HG02678 (cell line): ENCODE measurements around the gene RASGEF1B.
A peak's percentile ranks its signal among the peaks of the same experiment; 100 is the strongest.
"Not testable (repeated sequence)": the region's sequence is repeated elsewhere in the genome, so short reads cannot be mapped to it uniquely, and the experiment has no call there.

Experiments used
- ATAC-seq: cut with Tn5 transposase; IDR thresholded peaks from one replicate; pipeline ENCODE4 v1.9.1; 2021; ENCODE audit warnings: mild to moderate bottlenecking, moderate library complexity; ENCODE audit not compliant: unreplicated experiment

RASGEF1B gene

DNA sequence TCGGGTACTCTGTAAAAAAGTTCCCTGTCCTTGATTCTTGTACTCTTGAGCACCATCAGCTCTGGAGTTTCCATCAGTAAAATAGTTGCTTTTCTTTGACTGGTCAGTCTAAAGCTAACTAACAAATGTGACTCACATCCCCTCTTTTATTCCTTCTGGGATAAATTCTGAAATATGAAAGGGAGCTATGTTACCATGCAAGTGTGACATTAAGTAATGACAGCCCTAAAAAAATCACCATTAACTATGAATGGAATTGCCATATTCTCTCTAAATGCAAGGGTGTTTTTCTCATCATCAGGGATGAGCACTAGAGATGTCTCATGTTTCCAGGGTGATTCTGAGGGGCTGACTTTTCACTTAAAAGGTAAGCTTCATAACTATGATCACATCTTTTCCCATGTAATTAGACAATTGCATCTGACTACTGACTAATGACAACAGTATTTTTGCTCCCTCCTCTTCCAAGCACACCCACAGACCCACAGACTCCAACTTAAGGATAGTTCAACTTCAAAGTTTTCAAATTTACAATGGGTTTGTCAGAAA is 26.9 kb upstream of the RASGEF1B start:
- no peak for ATAC-seq

DNA sequence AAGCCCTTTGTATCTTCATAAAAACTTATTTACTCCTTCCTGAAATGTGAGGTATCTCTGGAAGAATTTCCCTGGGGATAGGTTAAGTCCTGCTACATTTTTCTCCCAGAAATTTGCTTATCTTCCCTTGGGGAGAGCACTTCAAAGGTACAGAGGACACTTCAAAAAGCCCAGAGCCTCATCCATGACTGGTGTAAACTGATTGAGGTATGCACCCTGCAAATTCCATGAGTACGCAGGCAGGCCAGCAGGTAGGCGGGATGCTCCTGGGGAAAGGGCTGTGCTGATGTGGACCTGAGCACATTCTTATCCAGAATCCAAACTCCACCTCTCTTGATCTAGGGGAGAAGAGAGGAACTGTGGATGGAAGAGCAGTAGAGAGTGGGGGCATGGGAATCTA is 26.3 kb upstream of the RASGEF1B start:
- ATAC-seq, result no peak

DNA sequence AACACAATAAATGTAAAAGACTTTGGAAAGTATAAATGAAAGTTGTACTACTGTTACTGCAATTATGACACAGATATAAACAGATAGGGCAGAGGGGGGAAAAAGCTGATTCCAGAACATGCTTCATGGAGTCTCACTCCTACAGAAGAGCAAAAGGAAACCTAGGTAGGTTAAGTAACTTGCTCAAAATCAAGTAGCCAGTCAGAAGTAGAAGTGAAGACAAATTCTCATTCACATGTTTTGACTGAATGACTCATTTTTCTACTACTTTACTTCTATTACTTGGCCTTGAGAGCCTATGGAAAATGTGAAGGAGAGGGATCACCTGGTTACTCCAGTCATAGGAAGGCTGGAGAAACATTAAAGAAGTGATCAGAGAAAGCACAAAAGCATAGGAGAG is 23.6 kb upstream of the RASGEF1B start:
- no peak for ATAC-seq

DNA sequence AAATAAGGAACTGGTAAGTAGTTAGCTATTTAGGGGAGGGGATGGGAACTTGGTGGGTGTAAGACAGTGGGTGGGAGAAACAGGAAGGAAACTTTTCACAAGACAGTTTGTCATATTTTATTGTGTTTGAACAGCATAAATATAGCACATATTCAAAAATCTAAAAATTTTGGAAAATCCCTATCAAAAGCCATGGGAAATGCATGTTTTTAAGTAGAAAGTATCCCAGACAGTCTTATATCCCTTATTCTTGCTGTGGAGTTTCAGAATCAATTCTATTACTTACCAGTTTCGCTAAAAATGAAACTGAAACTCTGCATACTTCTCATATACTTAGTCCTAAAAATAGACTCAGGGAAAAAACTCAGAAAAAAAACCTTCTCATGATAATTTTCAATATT is 22.3 kb upstream of the RASGEF1B start:
- ATAC-seq, result peak; percentile 82

DNA sequence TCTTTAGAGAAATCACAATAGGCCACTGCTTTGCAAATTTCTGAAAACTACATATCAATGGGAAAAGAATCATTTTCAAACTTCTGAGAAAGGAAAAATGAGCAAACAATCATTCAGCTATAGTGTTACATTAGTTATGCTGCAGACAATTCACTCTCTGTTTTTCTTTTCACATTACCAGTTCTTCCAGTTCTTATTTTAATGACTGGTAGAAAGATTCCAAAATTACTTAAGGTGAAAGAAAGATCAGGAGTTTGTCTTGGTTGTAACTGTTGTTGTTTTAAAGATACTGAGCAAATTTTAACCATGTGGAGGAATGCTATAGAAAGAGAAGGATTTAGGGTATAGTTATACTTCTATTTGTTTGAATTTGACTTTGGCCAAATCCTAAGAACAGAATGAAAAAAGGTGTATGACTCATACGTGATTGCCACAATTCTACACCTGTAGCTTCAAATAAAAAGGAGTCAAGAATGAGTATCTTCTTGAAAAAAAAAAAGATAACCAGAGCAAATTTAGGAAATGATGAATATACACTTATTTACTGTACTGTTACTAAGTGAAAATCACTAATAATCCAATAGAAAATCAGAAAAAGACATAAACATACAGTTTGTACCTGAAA is 21.0 kb upstream of the RASGEF1B start:
- ATAC-seq, result no peak

DNA sequence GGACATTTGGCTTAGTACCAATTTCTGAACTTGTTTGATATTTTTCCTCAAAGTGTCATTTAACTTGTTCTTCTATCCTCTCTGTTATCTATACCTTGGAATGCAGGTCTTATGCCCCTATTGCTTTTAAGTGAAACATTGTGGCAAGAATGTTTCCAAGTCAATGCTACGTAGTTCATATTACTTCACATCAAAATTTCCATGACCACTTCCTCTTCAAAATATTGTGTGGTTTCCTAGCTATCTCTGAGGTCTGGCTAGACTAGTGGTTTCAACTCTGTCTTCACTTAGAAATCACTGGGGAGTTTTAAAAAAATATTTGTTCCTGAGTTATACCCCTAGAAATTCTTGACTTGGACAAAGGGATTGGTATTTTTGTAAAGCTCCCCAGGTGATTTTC is 20.2 kb upstream of the RASGEF1B start:
- ATAC-seq, result no peak

DNA sequence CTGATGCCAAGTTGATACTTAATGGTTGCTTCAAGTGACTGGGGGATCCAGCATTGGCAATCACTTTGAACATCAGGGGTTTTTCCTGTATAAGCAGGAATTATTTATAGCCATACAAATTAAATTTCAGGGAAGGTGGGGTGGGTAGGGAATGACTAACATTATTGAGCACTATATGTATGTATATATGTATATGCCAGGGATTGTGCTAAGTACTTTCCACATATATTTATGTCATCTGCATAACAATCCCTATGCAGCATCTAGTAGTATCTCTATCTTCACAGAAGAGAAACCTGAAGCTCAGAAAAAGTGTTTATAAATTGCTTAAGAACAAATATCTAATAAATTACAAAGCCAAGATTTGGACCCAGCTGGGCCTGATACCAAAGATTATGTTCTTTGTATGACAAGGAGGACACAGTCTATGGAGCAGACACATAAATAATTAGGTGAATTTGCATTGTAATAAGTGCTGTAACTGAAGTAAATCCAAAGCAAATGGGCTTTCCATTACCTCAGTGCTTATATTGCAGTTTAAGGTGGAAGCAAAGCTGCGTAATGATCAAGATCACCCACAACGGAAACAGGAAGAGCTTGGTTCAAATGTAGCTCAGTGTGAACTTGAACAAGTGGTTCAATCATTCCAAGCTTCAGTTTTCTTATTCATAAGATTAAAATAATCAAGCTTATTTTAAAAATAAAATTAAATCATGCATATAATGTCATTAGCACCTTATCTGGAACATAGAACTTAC is 18.9 kb upstream of the RASGEF1B start:
- no peak for ATAC-seq

DNA sequence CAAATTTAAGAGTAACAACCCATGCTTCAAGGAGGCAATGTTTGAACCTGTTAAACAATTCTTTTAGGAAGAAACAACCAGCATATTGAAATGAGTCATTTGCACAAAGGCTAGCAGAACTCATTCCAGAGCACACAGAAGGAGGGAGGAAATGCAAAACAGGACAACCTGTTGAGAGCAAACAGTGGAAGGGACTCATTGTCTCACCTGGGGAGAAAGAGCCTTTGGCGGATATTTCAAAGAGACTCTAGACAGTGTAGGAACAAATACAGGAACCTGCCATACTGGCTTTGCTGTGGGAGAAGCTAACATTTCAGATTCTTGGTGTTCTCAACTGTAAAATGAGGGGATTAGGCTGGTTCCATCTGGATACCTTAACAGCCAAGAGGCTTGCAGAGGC is 14.8 kb upstream of the RASGEF1B start:
- ATAC-seq, result no peak

DNA sequence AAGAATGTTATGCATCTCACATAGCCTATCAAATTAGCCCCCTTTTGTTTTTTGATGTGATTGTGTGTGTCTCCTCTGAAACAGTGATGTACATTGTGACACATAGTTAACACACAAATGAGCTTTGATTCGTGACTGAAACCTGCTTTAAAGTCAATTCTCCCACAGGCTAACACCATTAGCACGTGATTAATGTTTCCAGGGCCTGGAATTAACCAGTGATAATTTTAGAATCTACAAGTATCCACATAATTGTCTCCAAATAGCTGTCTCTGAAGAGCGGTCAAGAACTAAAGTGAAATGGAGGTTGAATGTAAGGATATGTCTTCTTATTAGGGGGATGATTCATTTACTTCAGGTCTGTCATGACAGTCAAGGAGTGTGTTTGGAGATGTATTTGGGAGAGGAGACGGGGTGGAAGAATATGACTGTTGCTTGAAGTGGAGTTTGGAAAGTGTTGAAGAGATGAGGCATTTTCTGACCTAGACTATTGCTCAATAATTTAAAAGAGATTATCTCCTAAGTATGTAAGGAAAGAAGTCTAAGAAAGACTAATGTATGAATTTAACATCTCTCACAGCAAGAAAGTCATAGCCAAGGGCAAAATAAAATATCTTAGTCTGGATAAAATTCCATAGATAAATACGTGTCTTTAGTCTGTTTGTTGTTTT is 13.7 kb upstream of the RASGEF1B start:
- no peak for ATAC-seq

DNA sequence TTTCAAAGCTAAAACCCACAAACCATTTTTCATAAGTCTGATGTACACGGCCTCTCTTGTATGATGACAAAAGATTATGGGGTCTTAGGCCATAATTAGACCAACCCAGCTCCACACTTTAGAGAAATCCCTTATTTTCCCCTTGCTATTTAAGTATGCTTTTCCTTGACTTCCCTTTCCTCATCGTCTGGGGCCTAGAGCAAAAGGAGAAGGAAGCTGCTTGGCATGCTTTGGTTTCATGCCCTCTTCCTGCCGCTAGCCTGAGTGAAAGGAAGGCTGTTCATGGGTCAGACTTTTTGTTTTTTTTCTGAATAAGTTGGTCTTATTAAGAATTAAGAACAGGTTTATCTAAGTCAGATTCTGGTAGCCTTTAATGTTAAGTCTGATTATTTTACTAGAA is 10.6 kb upstream of the RASGEF1B start:
- no peak for ATAC-seq

DNA sequence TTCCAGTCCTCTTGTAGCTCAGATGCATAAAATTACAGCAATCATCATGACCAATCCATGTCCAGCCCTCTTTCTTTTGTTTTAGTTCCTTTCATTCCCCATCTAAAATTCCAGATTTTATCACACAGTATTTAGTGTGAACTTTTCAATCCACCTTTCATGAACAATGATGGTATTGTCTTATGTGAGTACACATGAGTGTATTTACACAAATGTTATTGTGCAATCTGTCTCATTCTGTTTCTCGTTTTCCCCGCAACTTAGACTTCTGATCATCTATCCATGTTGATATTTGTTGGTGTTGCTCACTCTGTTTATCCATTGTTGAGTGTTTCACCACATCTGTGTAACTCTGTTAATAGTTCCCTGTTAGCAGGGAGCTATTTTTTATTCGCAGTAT is 9.4 kb upstream of the RASGEF1B start:
- no peak for ATAC-seq

DNA sequence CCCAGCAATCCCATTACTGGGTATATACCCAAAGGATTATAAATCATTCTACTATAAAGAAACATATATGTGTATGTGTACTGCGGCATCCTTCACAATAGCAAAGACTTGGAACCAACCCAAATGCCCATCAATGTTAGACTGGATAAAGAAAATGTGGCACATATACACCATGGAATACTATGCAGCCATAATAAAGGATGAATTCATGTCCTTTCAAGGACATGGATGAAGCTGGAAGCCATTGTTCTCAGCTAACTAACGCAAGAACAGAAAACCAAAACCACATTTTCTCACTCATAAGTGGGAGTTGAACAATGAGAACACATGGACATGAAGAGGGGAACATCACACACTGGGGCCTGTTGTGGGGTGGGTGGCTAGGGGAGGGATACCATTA is 7.9 kb upstream of the RASGEF1B start:
- not testable (repeated sequence) for ATAC-seq

DNA sequence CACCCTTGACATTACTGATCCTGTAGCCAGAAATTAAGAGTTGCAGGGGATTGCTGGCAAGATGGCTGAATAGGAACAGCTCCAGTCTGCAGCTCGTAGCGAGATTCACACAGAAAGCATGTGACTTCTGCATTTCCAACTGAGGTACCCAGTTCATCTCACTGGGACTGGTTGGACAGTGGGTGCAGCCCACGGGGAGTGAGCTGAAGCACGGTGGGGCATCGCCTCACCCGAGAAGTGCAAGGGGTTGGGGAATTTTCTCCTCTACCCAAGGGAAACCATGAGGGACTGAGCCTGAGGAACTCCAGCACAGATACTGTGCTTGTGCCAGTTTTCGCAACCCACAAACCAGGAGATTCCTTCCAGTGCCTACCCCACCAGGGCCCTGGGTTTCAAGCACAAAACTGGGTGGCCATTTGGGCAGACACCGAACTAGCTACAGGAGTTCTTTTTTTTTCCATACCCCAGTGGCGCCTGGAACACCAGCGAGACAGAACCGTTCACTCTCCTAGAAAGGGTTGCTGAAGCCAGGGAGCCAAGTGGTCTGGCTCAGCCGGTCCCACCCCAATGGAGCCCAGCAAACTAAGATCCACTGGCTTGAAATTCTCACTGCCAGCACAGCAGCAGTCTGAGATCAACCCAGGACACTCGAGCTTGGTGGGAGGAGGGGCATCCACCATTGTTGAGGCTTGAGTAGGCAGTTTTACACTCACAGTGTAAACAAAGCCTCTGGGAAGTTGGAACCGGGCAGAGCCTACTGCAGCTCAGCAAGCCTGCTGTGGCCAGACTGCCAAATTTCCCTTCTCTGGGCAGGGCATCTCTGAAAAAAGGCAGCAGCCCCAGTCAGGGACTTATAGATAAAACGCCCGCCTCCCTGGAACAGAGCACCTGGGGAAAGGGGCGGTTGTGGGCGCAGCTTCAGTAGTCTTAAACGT is 1.9 kb upstream of the RASGEF1B start:
- ATAC-seq, result not testable (repeated sequence)

DNA sequence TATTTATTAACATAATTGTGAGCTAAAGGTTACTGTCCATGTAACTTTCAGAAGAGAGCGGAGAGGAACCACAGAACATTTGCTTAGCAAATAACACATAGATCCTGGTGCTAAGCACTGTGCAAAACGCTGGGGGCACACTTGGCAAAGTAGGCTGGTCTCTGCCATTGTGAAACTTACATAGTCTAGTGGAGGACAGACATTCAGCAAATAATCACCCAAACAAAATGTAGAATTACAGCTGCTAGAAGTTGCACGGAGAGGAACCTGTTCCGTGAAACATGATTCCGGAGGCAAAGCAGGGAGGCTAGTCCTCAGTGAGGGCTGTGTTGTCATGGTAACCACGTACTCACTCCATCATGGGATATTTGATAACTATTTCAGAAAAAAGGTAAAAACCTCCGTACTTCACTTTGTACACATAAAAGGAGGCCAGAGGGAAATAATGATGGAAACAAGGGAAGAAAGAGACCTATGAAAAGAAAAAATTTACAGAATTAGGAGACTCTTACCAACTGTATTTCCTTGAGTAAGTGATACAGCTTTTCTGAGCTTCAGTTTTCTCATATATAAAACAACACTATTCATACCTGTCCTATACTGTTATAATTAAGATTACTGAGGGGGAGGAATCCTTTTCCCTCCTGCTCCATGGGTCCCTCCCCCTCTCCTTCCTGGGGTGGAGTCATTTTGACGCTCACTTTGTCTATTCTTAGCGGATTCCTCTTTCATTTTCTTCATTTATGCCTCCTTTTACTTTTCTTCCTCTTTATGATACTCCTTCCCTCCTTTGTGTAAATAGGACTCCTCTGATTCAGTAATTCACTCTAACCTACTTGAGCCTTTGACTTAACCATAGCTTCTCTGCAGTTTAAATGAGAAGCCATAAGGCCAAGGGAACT is 825 bp upstream of the RASGEF1B start:
- ATAC-seq, result peak; percentile 55

DNA sequence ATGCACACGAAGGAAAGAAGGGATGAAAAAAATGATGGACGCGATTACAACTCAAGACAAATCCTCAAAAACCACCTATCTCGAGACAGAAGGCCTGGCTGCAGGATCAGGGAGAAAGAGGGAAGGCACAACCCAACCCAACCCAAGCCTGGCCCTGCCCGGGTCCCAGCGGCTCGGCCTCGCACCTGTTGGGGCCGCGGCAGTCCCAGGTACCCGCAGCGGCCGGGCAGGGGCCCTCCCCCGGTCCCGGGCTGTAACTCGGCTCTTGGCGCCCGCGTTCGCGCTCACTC is 464 bp downstream of the RASGEF1B start:
- ATAC-seq, result no peak

DNA sequence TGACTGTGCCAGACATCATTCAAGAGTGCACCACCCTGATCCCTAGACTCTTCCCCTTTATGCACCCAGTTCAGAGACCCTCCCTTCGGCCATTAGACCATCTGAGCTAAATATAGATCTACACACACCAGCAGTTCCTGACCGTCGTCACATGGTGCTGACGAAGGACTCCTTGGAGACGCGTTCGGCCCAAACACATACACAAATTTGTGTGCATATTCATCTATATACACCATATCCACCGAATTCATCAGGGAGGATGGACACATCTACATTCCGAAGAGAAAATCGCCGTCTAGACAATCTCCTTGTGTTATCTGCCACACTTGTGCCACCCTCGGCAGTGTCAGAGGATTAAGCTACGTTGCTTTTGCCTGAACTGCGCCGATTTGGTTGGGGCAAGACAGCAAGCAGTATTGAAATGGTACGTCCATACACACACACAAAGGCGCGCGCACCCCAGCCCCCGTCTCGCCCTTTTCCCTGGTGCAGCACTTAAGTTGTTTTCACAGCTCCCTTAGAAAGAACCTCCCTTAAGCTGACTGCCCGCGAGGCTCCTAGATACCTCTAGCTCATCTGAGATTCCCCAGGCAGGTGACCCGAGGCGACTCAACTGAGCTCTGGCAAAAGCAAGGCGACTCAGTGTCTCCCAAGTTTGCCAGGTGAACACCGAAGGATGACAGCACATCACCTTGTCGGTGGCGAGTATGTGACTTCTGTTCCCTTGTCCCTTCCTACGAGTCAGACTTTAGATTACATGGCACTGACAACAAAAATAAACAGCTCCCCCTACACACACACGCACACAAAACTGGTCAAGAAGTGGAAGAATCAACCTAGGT is 1.0 kb downstream of the RASGEF1B start:
- no peak for ATAC-seq

DNA sequence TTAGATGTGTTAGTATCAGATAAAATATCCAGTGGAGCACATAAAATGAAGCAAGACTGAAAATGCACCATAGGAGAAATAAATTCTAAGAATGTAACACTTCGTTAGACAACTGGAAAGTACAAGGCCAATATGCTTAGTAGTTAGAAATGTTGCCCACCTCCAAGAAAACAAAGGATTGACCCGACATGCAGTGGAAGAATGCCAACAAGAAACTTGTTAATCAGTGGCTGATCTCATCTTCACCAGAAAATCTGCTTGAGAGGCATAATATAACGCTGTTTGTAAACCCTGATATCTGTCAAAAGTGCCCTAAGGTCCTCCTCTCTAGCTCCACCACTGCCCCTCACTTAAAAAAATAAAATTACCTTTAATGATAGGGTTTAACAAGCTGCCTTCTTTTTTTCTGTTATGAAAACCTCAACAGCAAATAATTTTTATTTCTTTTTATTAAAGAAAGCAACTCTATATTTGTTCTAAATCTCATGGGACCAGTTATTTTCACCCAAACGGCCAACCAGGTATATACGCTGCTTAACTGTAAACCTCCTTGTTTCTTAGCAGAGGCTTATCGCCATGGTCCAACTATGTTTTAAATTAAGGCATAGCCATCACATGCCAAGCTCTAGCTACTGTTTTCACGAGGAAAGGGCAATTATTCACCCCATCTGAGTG is 1.8 kb downstream of the RASGEF1B start:
- no peak for ATAC-seq

DNA sequence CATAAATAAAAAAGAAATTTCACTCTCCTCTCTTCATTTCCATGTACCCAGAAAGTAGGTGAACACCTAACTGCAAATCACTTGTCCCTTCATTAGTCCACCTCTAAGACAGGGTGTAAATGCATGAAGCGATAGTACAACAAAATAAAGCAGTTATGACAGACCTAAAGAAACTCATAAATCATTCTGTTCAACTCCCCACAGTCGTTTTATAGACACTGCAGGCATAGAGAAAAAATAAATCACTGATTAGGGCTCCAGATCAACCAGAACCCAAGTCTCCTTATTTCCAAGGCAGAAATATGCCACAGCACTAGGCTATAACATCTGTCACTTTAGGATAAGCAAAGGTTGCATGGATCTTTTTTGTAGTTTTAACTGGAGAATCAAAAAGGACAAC is 3.0 kb downstream of the RASGEF1B start:
- no peak for ATAC-seq

DNA sequence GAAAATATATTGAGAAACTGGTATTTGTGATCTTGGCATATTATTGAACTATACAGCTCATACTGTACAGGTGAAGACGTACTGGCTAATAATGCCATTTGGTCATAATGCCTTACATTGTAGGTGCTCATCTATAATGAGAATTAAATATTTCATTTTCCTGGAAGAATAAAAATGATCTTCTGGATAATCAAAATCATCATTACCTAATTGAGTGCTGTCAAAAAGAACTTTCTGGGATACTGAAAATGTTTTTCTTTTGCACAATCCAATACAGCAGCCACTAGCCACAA is 4.1 kb downstream of the RASGEF1B start:
- ATAC-seq, result no peak
